Measurements from ENCODE around the gene THAP12. TPM values are rescaled to one million over a fixed set of nuclear protein-coding genes. Genes with fewer than 3 reads are reported as not detected.
"Not testable (repeated sequence)": the region's sequence is repeated elsewhere in the genome, so short reads cannot be mapped to it uniquely, and the experiment has no call there.

The THAP12 gene
- total RNA-seq, 4 donors from 2014 or later, result 6.4 to 26.9 (median 17.4) TPM

DNA sequence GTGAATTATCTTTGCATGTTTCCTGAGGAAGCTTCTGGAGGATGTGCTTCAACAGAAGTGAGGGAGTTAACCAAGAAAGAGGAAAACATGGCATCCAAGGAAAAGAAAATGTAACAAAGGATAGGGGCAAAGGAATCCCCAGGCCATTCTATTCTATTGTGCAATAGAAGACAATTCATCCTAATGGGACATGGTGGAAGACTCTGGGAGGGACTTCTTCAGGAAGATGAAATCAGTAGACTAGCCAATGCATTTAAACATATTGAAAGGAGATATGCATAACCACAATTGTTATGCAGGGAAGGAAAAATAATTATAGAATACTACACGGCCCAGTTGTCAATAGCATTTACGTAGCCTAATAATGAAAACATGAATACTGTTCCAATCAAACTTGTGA is 55.7 kb downstream of the THAP12 start:
- peaks cover 4 to 42% (median 6%) of the 10 kb centered on the region in 4 donors for H3K27me3 ChIP-seq
- no peaks in the 10 kb centered on the region for H3K36me3 ChIP-seq
- no peak overlapping the region for H3K27ac ChIP-seq
- H3K4me3 ChIP-seq, result no peak overlapping the region
- 88 to 93% methylated on average over 2 of the region's 2 CpGs for WGBS, 2 donors
- intact Hi-C loops (cut with DNase I), result no loop called here
- no peaks in the 10 kb centered on the region for H3K9me3 ChIP-seq
- peaks cover 0 to 9% (median 8%) of the 10 kb centered on the region in 3 donors for H3K4me1 ChIP-seq
- no peak for DNase-seq
- no peak for TF ChIP-seq POLR2A (IDR thresholded peaks at IDR 0.05)
- TF ChIP-seq, protein P1, sequence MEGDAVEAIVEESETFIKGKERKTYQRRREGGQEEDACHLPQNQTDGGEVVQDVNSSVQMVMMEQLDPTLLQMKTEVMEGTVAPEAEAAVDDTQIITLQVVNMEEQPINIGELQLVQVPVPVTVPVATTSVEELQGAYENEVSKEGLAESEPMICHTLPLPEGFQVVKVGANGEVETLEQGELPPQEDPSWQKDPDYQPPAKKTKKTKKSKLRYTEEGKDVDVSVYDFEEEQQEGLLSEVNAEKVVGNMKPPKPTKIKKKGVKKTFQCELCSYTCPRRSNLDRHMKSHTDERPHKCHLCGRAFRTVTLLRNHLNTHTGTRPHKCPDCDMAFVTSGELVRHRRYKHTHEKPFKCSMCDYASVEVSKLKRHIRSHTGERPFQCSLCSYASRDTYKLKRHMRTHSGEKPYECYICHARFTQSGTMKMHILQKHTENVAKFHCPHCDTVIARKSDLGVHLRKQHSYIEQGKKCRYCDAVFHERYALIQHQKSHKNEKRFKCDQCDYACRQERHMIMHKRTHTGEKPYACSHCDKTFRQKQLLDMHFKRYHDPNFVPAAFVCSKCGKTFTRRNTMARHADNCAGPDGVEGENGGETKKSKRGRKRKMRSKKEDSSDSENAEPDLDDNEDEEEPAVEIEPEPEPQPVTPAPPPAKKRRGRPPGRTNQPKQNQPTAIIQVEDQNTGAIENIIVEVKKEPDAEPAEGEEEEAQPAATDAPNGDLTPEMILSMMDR (IDR thresholded peaks at IDR 0.05), result no peak

DNA sequence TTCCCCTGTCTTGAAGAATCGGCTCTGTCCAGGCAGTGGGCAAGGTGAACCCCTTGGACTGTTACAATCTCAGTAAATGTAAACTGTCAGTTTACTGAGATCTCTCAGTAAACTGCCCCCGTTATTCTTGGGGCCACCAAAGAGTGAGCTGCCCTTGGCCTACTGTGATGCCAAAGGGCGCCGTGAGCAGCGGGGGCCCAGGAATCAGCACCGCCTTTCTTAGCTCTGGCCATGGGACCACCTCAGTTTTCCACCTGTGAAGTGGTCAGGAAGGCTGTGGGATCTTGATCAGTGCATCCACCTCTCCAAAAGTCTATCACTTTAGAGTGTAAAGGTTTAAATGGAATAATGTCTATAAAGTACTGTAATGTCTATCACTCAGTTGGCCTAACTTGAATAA is 57.1 kb downstream of the THAP12 start:
- H3K27me3 ChIP-seq, result peaks cover 4 to 51% (median 6%) of the 10 kb centered on the region in 4 donors
- H3K27ac ChIP-seq, result no peak overlapping the region
- TF ChIP-seq, protein P1 (IDR thresholded peaks at IDR 0.05), result no peak
- no peak for TF ChIP-seq POLR2A (IDR thresholded peaks at IDR 0.05)
- H3K36me3 ChIP-seq, result no peaks in the 10 kb centered on the region
- WGBS, 2 donors, result 92 to 93% methylated on average over 3 to 6 of the region's 6 CpGs
- no peak for DNase-seq
- H3K9me3 ChIP-seq, result no peaks in the 10 kb centered on the region
- H3K4me3 ChIP-seq, result no peak overlapping the region
- intact Hi-C loops (cut with DNase I), result no loop called here
- H3K4me1 ChIP-seq, result peaks cover 0 to 9% (median 8%) of the 10 kb centered on the region in 3 donors

DNA sequence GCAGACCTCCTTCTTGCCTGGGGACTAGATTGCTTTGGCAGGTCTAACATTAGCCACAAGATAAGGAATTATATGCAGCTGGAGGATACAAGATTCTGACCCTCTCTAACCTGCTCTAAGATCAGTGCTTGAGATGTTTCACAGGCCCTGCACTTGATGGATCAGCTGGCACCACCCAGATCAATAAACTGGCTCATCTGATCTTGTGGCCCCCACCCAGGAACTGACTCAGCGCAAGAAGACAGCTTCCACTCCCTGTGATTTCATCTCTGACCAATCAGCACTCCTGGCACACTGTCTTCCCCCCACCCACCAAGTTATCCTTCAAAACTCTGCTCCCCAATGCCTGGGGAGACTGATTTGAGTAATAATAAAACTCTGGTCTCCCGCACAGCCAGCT is 57.6 kb downstream of the THAP12 start:
- intact Hi-C loops (cut with DNase I); H3K36me3 ChIP-seq; H3K9me3 ChIP-seq; DNase-seq; H3K4me3 ChIP-seq; H3K4me1 ChIP-seq; H3K27ac ChIP-seq: not testable (repeated sequence)
- 79 to 94% methylated on average over 2 of the region's 2 CpGs for WGBS, 2 donors
- peaks cover 4 to 56% (median 6%) of the 10 kb centered on the region in 4 donors for H3K27me3 ChIP-seq

DNA sequence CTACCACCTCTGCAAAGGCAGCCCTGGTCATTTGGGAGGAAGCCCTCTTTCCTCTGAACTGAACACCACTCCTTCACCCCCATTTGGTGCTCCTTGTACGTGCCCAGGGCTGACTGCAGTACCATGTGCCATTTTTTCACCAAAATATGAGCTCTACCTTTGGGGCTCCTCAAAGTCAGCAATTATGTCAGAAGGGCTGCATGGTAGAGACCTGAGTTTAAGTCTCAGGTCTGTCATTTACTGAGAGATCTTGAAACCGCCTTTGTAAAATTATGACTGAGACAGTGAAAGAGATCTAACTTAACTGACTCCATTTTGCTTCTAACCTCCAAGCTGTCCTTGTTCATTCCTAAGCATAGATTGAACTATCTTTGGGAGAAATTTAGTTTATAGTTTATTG is 58.0 kb downstream of the THAP12 start:
- TF ChIP-seq, protein P1 (IDR thresholded peaks at IDR 0.05), result no peak
- no peak for TF ChIP-seq POLR2A (IDR thresholded peaks at IDR 0.05)
- Histone ChIP-seq H3K27ac (no peak overlapping the region), H3K9me3 (no peaks in the 10 kb centered on the region), H3K4me3 (no peak overlapping the region), H3K4me1 (peaks cover 0 to 9% (median 8%) of the 10 kb centered on the region in 3 donors), H3K27me3 (peaks cover 4 to 60% (median 6%) of the 10 kb centered on the region in 4 donors), H3K36me3 (no peaks in the 10 kb centered on the region)
- WGBS, 2 donors, result 81 to 96% methylated on average over 2 of the region's 2 CpGs
- no peak for DNase-seq
- intact Hi-C loops (cut with DNase I), result no loop called here

DNA sequence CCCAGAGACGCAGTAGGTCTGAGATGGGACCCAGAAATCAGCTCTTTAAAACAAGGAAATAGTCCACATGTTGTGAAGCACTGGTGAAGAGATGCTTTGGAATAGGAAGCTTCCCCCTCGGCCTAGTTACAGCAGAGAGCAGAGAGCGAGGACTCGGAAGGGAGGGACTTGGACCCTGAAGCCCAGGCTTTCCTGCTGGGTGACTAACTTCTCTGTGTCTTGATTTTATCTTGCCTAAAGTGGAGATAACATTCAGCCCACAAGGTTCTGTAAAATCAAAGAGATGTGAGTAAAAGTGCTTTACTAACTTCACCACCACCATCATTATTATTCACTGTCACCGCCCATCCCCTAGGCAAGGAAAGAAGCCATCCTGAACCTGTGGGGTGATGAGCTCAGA is 58.4 kb downstream of the THAP12 start:
- DNase-seq, result no peak
- H3K27me3 ChIP-seq, result peaks cover 4 to 60% (median 6%) of the 10 kb centered on the region in 4 donors
- H3K27ac ChIP-seq, result no peak overlapping the region
- intact Hi-C loops (cut with DNase I), result no loop called here
- no peaks in the 10 kb centered on the region for H3K9me3 ChIP-seq
- 51 to 75% methylated on average over 4 to 5 of the region's 5 CpGs for WGBS, 2 donors
- TF ChIP-seq, protein P1 (IDR thresholded peaks at IDR 0.05), result no peak
- no peak for TF ChIP-seq POLR2A (IDR thresholded peaks at IDR 0.05)
- H3K4me3 ChIP-seq, result no peak overlapping the region
- no peaks in the 10 kb centered on the region for H3K36me3 ChIP-seq
- peaks cover 0 to 9% (median 8%) of the 10 kb centered on the region in 3 donors for H3K4me1 ChIP-seq
